ENCODE results near the gene SLC5A5. TPM values are rescaled to one million over a fixed set of nuclear protein-coding genes. Genes with fewer than 3 reads are reported as not detected.

Gene SLC5A5
- total RNA-seq, 6 experiments from 2014 or later: not detected

DNA sequence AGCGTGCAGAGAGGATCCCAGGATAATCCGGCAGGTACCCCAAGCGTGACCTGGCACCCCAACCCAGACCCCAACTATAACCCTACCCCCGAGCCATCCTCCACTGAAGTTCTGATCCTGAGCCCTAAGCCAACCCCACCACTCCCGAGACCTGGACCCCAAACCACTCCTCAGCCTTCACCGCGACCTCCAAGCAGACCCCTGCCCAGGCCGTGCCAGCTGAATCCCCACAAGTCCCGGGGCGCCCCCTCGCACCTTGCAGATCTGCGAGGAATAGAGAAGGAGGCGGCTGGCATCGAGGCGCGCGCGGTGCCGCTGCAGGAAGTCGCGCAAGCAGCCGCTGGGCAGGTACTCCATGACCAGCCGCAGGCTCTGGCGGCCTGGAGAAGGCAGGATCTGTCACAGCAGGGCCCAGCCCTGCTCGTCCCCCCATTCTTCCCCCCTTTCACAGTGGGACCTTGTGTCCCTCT lies 40.3 kb upstream of the SLC5A5 start:
- no peak for DNase-seq
- Mint-ChIP-seq H3K27ac (no peak overlapping the region), H3K9me3 (no peaks in the 10 kb centered on the region), H3K36me3 (ENCODE audit: low read depth) (no peaks in the 10 kb centered on the region), H3K27me3 (ENCODE audit: insufficient read depth) (peaks cover 14% of the 10 kb centered on the region), H3K4me1 (ENCODE audit: low read depth) (no peaks in the 10 kb centered on the region), H3K4me3 (no peak overlapping the region)
- TF ChIP-seq, protein P1, sequence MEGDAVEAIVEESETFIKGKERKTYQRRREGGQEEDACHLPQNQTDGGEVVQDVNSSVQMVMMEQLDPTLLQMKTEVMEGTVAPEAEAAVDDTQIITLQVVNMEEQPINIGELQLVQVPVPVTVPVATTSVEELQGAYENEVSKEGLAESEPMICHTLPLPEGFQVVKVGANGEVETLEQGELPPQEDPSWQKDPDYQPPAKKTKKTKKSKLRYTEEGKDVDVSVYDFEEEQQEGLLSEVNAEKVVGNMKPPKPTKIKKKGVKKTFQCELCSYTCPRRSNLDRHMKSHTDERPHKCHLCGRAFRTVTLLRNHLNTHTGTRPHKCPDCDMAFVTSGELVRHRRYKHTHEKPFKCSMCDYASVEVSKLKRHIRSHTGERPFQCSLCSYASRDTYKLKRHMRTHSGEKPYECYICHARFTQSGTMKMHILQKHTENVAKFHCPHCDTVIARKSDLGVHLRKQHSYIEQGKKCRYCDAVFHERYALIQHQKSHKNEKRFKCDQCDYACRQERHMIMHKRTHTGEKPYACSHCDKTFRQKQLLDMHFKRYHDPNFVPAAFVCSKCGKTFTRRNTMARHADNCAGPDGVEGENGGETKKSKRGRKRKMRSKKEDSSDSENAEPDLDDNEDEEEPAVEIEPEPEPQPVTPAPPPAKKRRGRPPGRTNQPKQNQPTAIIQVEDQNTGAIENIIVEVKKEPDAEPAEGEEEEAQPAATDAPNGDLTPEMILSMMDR (IDR thresholded peaks at IDR 0.05): no peak

DNA sequence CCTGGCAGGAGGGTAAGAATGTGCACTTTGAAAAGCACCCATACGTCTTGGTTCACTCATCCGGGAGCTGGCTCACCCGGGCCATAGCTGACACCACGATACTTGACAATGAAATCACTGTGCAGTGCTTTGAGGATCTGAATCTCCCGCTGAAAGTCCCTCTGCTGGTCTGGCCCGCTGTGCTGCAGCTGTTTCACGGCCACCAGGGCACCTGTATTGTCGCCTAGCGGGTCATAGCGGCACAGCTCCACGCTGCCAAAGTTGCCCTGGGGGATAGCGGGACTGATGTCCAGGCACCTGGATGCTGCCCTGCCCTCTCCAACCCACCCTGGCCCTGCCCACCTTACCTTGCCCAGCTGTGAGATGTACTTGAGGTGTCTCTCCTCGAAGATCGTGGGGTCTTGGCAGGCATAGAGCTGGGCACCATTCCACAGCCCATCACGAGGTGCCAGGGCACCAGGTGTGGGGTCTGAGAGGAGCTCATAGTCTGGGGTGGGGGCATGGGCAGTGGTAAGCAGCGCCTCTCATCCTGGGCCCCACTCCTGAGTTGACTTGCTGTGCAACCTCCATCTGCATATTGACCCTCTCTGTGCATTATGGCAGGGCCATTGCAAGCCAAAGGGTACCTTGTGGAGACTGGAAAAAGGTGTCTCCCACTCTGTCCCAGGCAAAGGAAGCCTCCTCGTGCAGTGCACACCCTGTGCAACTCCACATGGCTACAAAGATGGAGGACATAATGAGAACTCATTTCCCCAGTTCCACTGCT lies 39.1 kb upstream of the SLC5A5 start:
- TF ChIP-seq, protein P1 (IDR thresholded peaks at IDR 0.05): no peak
- no peak for DNase-seq
- H3K4me3 Mint-ChIP-seq: no peak overlapping the region
- H3K36me3 Mint-ChIP-seq (ENCODE audit: low read depth): no peaks in the 10 kb centered on the region
- H3K4me1 Mint-ChIP-seq (ENCODE audit: low read depth): no peaks in the 10 kb centered on the region
- no peaks in the 10 kb centered on the region for H3K9me3 Mint-ChIP-seq
- peaks cover 14% of the 10 kb centered on the region for H3K27me3 Mint-ChIP-seq (ENCODE audit: insufficient read depth)
- no peak overlapping the region for H3K27ac Mint-ChIP-seq

DNA sequence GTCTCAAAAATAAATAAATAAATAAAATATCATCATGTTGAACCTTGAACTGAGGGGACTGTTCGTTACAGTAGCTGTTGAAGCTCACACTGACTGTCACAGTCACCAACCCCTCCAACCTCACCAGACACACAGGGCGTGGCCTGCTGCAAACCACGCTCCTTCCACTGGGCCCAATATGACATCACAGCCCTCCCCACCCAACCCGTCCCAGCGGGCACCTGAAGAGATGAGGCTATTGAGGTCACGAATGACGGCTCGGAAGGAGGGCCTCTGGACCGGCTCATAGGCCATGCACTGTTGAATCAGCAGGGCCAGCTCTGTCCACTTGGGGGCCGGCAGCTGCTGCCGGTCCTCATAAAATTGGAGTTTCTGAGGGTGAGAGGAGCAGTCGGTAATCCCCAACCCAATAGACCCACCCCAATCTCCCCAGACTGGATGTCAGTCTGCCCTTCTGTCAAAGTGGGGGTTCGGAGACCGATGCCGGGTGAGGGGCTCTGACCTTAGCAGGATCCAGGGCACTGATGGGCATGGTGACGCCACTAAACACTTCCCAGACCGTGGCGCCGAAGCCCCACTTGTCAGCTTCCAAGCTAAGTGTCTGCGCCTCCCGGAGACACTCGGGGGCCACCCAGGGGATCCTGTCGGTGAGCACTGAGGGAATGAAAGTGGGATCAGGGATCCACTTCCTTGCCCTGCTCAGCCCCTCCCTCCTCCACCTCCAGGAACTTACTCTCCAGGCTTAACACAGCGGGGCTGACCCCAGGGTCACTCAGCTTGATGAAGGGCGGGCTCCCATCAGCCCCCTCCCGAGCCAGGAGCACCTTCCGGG lies 37.2 kb upstream of the SLC5A5 start:
- no peaks in the 10 kb centered on the region for H3K4me1 Mint-ChIP-seq (ENCODE audit: low read depth)
- TF ChIP-seq, protein P1 (IDR thresholded peaks at IDR 0.05): peak; percentile 40
- H3K9me3 Mint-ChIP-seq: no peaks in the 10 kb centered on the region
- H3K36me3 Mint-ChIP-seq (ENCODE audit: low read depth): no peaks in the 10 kb centered on the region
- no peak for DNase-seq
- peaks cover 16% of the 10 kb centered on the region for H3K27me3 Mint-ChIP-seq (ENCODE audit: insufficient read depth)
- no peak overlapping the region for H3K27ac Mint-ChIP-seq
- H3K4me3 Mint-ChIP-seq: no peak overlapping the region

DNA sequence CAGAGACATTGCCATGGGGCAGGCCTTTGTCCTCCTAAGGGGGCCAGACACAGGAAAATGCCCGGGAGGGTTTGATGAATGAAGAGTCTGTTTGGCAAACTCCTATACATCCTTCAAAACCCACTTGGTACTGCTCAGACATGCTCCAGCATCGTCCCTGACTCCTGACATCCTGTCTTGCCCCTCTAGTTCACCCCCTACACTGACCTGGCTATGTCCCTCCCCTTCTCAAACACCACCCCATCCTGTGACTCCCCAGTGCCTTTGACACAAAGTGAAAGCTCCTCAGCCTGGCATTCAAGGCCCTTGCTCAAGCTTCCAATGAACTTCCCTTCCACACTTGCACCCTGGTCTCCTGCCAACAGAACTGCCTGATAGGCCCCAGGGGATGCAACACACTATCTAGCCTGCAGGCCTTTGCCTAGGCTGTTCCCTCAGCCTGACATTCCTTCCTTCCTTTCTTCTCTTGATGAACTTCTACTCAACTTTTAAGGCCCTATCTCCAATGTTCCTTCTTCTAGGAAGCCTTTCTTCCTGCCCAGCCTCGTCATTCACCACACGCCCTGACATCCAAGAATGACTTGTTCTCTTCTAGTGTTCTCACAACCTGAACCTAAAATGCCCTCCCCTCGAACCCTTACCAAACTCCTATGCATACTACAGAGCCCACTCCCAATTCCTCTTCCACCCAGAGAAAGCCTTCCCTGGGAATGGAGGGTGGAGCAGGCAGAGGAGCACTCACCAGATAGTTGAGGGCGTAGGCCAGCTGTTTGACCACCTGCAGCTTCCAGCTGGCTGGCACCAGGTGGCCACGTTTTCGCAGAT lies 36.4 kb upstream of the SLC5A5 start:
- no peak overlapping the region for H3K4me3 Mint-ChIP-seq

DNA sequence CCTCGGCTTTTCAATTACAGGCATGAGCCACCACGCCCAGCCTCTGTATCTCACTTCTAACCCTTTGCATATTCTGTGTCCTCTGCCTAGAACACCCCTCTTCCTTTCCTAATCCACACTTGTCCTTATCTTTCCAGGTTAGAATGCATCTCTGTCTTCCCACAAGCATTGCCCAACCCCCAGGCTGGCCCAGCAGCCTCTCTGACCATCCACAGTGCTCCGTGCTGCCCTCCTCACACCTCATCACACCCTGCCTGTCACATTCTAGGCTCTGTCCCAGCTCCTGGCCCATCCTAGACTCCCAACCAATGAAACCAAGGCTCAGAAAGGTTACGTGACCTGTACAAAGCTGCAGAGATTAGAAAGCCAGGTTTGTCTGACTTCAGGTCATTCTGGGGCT lies 35.2 kb upstream of the SLC5A5 start:
- H3K27me3 Mint-ChIP-seq (ENCODE audit: insufficient read depth): peaks cover 12% of the 10 kb centered on the region
- no peaks in the 10 kb centered on the region for H3K36me3 Mint-ChIP-seq (ENCODE audit: low read depth)
- no peak for DNase-seq
- H3K4me1 Mint-ChIP-seq (ENCODE audit: low read depth): no peaks in the 10 kb centered on the region; the same call in 1 of the 2 replicates
- no peaks in the 10 kb centered on the region for H3K9me3 Mint-ChIP-seq
- TF ChIP-seq, protein P1 (IDR thresholded peaks at IDR 0.05): no peak
- H3K27ac Mint-ChIP-seq: no peak overlapping the region
- no peak overlapping the region for H3K4me3 Mint-ChIP-seq

More for the DNA sequence above, 36.4 kb upstream of the SLC5A5 start:
- Mint-ChIP-seq H3K4me1 (ENCODE audit: low read depth) (no peaks in the 10 kb centered on the region), H3K27ac (no peak overlapping the region), H3K9me3 (no peaks in the 10 kb centered on the region), H3K27me3 (ENCODE audit: insufficient read depth) (peaks cover 15% of the 10 kb centered on the region), H3K36me3 (ENCODE audit: low read depth) (no peaks in the 10 kb centered on the region)
- TF ChIP-seq, protein P1 (IDR thresholded peaks at IDR 0.05): no peak
- DNase-seq: no peak

Measured in HFFc6 (cell line).